Body of pancreas (tissue), 4 donors: Measurements from ENCODE around the gene C15orf40.

ENCODE experiments used
- POLR2A ChIP-seq, 3 donors: fragments of 450-650 bp; IDR thresholded peaks; one replicate each; pipeline ENCODE4 v1.6.1; 2016; ENCODE audit warnings: antibody characterized with exemption in 3 of 3, mild to moderate bottlenecking in 2 of 3
- TF ChIP-seq, protein P1 (sequence below), 7 experiments: fragments of 450-650 bp in 4 of 7; fragments of 200-600 bp in 3 of 7; sonication (generic) in 3 of 7; IDR thresholded peaks; one replicate each; pipeline ENCODE4 v1.5.1; 2016 to 2019; ENCODE audit warnings: antibody characterized with exemption in 7 of 7

DNA sequence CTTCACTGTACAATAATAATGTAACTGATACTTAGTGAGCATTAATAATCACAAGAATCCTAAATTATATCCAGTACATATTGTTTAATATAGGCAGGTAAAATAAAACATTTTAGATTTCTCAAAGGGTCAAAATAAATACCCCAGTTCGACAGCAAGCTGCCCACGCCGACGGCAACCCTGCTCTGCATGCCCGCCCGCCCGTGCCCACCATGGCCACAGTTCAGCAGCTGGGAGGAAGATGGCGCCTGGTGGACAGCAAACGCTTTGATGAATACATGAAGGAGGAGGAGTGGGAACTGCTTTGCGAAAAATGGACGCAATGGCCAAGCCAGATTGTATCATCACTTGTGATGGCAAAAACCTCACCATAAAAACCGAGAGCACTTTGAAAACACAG lies 32.7 kb upstream of the C15orf40 start:
- TF ChIP-seq, protein P1, sequence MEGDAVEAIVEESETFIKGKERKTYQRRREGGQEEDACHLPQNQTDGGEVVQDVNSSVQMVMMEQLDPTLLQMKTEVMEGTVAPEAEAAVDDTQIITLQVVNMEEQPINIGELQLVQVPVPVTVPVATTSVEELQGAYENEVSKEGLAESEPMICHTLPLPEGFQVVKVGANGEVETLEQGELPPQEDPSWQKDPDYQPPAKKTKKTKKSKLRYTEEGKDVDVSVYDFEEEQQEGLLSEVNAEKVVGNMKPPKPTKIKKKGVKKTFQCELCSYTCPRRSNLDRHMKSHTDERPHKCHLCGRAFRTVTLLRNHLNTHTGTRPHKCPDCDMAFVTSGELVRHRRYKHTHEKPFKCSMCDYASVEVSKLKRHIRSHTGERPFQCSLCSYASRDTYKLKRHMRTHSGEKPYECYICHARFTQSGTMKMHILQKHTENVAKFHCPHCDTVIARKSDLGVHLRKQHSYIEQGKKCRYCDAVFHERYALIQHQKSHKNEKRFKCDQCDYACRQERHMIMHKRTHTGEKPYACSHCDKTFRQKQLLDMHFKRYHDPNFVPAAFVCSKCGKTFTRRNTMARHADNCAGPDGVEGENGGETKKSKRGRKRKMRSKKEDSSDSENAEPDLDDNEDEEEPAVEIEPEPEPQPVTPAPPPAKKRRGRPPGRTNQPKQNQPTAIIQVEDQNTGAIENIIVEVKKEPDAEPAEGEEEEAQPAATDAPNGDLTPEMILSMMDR (IDR thresholded peaks at IDR 0.05), result no peak
- no peak for TF ChIP-seq POLR2A (IDR thresholded peaks at IDR 0.05)
